Activated gamma-delta T cell (primary cell): ENCODE measurements around the gene RAC2.
"Not testable (repeated sequence)": the region's sequence is repeated elsewhere in the genome, so short reads cannot be mapped to it uniquely, and the experiment has no call there.

Source experiments
- DNase-seq: peaks from one replicate; lab custom pipeline; 2025; lab: John Stamatoyannopoulos, UW

RAC2 gene

DNA sequence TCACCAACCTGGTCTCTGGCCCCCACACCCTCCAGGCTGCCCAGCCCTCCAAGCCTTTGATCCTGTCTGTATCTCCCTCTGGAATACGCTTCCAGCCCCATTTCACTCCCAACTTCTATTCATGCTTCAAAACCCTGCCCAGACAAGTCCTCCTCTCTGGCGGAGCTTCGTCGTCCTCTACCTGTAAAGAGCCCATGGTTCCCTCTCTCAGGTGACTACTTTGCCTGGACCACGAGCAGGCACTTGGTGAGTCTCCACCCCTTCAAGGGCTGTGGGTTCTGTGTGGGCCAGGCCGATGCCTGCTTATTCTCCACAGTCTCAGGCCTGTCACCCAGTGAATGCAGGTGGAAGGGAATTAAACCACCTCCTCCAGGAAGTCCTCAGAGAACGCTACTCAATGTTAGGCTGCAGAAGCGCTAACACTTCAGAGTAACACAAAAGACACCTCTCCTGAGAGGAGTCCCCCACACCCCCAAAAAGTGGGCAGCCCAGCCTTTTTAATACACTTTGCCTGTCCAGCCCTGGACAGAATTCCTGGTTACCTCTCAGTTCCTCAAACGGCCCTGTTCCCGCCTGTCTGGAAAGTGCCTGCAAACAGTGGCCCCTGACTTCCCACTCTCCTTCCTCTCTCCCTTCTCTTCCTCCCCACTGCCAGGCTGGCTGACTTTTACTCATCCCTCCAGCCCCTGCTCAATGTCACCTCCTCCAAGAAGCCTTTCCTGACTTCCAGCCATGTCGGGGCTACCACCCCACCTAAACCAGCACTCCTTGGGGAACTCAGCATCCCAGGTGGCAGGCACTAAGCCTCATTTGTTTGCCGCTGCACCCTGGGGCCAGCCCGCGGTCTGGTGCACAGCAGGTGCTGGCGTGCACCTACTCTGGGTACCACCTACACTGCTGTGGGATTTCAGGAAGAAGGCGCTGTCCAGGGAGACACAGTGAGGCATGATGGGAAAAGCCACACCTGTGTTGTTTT lies 9.0 kb downstream of the RAC2 start:
- DNase-seq: no peak

DNA sequence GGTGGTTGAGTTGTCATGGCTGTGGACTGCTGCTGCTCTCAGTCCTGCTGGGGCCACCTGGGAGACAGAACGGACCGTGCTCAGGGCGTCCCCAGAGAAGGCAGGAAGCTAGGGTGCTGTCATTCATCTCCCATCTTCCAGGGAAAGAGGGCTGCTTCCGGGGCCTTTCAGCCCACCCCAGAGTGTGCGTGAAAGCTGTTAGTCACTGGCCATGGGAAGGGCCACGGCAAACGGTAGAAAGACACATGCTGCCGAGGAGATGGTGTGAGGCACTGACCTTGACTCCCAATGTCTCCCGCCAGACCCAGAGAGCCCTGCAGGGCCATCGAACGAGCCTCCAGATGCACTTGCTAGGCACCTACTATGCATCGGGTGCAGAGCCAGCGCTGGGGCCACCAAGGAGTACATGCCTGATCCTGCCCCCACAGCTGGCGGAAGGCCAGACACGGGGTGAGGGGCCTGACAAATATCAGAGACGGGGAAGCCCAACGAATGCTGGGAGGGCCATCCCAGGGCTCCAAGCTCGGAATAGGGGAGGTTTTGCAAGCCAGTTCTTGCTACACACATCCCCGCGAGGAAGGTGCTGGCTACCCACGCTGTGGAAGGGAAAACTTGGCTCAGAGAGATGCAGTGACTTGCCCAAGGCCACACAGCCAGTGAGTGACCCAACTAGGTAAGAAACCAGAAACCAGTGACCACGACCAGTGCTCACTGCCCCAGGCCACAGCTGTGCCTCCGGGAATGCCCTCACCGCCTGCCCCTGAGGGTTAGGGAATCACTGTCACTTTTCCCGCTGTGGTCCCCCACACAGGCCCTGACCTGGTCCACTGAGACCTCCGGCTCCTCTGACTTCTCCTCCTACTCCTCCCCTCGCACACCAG lies 10.1 kb downstream of the RAC2 start:
- DNase-seq: no peak

DNA sequence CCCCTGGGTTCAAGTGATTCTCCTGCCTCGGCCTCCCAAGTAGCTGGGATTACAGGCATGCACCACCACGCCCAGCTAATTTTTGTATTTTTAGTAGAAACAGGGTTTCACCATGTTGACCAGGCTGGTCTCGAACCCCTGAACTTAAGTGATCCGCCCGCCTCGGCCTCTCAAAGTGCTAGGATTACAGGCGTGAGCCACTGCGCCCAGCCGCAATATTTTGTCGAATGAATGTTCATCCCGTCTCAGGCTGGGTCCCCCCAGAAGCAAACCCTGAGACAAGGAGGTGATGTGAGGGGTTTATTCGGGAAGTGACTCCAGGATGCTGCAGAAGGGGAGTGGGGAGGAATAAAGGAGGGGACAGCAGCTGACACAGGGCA lies 10.7 kb downstream of the RAC2 start:
- DNase-seq: not testable (repeated sequence)

DNA sequence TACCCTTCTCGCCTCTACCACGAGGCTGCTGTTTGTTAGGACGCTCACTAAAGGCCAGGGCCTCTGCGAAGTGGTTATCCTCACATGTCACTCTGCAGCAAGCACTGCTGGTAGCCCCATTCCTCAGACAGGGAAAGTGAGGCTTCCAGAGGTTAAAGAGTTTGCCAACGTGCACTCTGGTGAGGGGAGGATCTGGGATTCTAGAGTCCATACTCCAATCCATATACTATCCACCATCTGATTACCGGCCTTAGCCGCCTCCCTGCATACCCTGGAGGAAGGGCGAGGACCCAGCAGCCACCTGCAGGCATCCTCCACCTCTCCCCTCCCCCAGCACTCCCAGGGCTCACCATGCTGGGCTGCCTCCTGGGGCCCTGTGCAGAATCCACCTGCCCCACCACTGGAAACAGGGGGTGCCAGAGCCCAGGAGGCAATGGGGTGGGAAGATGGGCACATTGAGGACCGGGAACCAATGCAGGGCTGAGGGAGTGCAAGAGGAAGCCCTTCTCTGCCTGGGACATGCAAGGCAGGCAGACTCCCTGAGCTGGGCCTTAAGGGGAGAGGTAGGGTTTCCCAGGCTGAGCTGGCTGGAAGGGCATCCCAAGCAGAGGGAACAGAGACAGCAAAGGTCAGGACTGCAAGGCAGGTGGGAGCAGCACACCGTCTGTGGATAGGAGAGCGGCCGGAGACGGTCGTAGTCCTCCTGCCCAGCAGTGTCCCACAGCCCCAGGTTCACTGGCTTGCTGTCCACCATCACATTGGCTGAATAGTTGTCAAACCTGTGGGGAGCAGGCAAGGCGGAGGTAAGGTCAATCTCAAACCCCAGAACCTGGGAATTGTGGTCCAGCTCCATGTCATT lies 11.7 kb downstream of the RAC2 start:
- DNase-seq: no peak

DNA sequence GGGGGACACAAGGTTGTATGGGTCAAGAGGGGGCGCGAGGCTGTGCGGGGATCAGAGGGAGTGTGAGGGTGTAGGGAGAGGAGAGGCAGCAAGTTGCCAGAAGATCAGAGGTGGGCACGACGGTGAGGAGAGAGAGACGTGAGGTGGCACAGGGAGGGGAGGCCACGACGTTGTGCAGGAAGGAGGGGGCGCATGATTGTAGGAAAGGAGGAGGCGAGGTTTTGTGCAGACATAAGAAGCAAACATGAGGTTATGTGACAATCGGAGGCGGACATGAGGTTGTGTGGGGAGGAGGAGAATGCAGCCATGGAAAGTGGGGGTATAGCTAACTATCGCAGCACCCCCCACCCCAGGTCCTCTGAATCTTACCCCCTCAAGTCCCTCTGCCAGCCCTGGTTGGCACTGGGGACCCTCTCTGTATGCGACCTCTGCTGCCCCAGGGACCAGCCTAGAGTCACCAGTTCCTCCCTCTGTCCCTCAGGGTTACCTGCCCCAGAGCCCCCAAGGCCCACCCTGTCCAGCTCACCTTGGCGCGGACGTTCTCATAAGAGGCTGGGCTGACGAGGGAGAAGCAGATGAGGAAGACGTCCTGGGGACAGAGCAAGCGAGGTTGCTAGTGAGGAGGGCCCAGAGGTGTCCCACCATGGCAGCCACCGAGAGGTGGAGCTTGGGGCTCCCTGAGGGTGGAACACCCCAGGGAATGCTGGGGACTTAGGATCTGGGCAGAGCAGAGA lies 12.5 kb downstream of the RAC2 start:
- no peak for DNase-seq

DNA sequence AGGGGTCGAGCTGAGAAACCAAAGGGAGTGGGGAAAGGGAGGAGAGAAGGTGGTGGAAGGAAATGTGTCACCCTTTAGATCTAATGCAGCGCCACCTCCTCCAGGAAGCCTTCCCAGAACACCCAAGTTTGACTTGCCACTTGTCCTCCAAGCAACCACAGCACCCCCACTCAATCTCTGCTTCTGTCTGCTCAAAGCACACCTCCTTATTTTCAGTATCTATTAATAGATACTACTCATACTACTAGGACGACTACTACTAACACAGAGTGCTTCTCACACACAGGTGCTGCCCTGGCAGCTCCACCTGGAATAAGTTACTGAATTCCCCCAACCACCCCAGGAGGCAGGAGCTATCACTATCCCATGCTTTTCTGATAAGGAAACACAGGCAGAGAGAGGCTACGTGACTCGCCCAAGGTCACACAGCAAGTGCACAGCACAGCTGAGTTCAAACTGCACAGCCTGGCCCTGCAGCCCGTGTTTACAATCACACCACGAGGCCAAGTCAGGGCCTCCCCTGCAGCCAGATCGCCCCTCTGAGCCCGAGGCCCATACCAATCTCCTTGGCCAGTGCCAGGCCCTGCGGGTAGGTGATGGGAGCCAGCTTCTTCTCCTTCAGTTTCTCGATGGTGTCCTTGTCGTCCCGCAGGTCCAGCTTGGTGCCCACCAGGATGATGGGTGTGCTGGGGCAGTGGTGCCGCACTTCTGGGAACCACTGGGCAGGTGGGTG lies 13.2 kb downstream of the RAC2 start:
- no peak for DNase-seq

DNA sequence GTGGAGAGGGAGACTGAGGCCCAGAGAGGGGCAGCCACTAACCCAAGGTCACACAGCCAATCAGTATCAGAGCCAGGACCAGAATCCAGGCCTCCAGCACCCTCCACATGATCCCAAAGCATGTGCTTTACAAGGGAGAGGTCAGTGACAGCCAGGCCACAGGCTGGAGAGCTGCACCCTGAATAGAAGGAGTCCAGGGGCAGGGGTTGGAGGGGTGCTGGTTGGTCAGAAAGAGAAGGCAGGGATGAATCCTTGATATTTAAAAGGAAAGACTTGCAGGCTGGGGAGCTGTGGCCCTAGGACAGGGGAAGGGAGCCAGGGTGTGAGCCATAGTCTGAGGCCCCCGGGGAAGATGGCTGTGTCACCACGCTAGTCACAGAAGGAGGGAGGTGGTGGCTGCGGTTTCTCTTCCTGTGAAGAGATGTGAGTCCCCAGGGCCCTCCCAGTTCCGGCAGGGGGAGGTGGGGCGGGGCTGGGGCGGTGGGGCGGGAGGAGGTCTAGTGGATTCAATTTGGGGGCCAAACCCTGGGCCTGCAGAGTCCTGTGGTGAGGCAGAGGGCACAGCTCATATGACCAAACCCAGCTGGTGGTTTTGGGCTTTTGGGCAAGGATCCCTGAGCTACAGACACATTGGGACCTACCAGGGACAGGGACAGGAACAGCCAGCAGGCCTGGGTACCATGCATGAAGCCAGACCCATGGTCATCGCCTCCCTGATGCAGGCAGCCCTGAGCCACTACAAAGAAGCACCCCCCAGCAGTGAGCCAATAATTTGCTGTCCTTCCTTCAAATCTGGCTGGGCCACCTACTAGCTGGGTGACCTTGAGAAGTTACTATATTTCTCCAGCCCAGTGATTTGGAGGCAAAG lies 14.0 kb downstream of the RAC2 start:
- DNase-seq: peak; percentile 65

DNA sequence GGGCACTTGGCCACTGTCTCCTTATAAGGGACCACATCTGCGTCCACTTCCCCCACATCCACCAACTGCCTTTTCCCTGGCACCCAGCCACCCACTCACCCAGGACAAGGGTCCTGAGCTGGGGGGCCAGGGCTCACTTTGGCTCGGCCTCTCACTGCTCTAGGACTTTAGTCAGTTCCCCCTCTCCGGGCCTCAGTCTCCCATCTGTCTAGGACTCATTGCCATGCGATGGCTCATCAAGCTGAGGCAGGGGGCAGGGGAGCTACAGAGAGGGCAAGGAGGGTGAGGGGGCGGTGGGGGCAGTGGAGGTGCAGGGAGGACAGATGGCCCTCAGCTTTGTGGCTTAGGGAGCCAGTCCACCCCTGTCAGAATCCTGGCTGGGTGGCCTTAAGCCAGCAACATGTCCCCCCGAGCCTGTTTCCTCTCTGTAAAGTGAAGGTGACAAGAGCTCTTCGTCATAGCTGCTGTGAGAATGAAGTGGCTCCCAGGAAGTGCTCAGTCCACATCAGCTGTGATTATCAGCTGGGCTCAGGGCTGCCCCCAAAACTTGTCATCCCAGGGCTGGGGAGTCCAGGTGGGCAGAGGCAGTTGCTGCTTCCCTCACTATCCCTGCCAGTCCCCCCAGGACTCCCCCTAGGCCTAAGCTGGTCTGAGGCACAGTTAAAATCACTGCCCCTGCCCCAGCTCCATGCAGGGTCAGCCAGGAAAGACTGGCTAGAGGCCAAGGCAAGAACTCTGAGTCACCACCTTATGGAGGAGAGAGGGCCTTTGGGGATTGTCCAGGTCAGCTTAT lies 14.9 kb downstream of the RAC2 start:
- no peak for DNase-seq

DNA sequence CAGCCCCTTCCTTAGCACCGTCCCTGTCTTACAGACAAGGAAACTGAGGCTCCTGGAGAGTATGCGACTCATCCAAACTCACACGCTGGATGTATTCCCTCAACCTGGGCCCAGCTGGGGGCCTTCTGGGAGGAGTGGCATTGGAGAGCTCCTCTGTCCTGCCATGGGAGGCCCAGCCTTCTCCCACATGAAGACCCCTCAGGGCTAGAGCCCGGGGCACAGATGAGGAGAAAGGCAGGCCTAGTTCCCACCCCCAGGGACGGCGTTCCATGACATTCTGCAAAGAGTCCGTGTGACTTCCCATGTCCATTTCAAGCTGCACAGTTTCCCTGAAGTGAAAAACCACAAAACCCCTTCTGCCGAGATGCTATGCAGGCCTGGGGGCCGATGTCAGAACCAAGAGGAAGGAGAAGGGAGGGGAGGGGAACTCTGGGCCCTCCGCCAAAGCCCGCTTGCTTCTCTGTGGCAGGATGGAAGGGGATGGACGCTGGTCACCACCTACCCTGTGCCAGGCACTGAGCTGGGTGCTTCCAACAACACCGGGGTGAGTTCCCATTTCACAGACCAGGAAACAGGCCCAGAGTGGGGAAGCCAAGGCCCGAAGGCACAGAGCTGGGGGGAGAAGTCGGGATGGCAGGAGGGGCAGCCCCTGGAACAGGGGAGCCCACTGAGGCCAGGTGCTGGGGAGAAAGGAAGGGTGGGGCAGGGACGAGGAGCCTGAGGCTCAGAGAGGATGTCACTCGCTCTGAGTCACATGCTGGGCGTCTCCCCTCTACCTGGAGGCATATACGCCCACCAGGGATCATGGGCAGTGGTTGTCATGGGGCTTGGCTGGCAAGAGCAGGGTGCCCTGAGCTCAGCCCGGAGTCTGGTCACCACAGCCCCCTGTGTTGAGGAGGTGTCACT lies 15.7 kb downstream of the RAC2 start:
- no peak for DNase-seq

DNA sequence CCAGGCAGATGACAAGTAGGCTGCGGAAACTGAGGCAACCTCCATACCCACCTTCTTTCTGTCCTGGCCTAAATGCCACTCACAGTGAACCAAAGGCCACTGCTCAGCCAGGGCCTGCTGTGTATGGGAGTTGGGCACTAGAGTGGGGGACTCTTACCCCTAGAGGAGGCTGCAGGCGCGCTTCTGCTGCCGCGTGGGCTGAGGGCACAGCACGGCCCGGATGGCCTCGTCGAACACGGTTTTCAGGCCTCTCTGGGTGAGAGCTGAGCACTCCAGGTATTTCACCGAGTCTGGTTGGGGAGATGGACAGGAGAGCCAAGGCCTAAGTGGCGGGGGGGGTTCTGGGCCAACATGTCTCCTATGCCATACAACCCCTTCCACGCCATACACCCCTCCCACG lies 17.6 kb downstream of the RAC2 start:
- DNase-seq: no peak

DNA sequence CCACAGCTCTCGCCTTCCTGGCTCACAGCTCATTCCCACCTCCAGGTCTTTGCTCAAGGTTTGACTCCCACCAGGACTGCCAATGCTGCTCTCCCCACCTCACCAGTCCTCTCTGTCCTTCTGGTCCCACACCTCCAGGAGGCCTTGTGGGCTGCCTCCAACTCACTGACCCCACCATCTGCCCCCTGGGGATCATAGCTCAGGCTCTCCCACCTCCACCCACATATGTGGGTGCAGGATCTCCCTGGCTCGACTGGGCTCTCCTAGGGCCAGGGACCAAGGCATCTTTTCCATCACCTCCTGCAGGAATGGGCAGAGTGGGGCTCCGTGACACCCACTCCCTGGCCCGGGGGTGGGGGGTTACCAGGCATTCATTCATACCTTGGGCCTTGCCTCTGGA lies 18.0 kb downstream of the RAC2 start:
- no peak for DNase-seq

DNA sequence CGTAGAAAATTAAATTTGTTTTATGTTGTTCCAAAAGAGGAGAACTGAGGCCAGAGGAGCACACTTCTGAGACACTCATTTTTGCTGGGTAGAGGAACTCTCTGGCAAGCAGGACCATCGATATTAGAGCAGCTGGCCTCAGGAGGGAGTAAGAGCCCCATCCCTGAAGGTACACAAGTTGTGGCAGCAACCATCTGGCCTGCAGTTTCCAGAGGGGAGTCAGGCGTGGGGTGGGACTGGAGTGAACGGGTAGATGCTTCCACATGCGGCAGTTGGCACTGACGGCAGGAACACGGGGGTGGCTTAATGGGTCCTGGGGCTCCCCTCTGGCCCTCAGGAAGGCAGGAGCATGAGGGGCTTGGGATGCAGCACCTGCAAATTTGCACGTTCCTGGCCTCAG lies 18.6 kb downstream of the RAC2 start:
- no peak for DNase-seq

DNA sequence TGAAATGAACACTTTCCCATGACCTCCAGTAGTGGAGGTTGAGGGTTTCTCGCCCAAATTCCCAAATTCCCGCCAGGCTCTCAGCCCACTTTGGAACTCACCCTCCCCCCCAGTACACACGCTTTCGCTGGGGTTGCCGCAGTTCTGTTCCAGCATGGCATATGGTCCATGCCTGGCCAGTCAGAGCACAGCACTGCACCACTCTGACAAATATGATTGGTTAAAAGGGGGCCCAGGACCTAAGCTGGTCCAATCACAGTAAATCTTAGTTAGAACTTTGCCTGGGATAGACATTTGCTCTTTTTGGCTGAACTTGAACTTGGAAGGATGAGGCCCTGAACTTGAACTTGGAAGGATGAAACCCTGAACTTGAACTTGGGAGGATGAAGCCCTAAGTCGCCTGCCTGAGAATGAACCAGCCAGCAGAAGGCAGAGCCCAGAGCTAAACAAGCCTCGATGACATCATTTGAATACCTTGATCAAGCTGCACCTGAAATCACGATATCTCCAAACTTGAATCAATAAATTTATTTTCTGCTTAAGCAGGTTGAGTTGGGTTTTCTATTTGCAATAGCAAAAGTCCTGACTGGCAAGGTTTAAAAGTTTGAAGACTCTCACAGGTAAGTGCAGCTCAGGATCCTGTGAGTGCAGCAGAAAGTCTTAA lies 19.2 kb downstream of the RAC2 start:
- DNase-seq: no peak

DNA sequence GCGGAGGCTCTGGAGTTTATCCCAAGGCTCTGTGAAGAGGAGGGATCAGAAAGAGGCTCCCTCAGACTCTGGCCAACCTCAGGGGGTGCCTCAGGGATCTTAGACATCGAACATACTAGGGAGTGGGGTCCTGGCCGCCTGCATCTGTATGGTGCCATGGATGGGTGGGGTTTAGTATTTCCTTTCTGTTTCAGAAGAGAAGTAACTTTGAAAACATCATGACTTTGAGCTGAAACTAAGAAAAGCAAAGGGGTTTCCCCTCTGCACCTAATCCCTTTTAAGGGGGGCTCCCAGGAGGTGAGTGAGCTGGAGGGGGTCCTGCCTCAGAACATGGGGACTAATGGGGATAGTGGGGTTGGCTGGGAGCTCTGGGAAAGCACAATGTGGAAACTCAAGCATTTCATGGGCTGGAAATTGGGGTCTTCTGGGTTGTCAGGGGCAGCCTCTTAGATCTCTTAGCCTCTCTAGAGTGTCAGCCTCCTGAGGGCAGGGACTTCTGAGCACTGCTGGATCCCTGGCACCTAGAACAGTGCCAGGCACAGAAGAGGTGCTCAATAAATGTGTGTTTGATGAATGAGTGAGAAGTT lies 20.0 kb downstream of the RAC2 start:
- DNase-seq: no peak

DNA sequence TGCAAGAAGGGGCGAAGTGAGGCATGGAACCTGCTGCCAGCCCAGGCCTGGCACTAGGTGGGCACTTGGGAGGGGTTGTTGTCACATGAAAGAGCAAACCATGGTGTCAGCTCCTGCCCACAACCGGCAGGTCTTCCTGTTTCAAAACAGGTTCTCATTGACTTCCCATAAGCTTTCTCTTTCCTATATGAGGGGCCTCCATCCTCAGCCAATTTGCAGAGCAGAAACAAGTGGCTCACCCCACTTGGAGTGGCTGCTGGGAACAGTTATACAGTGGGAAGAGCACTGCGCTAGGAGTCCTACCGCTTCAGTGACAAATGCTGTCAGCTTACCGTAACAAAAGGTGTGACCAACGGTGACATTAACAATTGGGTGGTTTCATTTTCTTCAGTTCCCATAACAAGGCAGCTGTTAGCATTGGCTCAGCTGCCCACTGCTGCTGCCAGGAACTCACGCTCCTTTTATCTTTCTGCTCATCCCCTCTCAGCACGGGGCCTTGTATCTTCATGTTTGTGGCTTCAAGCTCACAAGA lies 21.6 kb downstream of the RAC2 start:
- no peak for DNase-seq
